ENCODE data around the gene SRPRB. TPM values are rescaled to one million over a fixed set of nuclear protein-coding genes. Genes with fewer than 3 reads are reported as not detected.

The SRPRB gene
- total and polyA plus RNA-seq, 9 of the 15 experiments (the other 6 are each of a cell fraction or from before 2014, with no cell fraction given), result 29.5 to 66.0 (median 41.4) TPM

DNA sequence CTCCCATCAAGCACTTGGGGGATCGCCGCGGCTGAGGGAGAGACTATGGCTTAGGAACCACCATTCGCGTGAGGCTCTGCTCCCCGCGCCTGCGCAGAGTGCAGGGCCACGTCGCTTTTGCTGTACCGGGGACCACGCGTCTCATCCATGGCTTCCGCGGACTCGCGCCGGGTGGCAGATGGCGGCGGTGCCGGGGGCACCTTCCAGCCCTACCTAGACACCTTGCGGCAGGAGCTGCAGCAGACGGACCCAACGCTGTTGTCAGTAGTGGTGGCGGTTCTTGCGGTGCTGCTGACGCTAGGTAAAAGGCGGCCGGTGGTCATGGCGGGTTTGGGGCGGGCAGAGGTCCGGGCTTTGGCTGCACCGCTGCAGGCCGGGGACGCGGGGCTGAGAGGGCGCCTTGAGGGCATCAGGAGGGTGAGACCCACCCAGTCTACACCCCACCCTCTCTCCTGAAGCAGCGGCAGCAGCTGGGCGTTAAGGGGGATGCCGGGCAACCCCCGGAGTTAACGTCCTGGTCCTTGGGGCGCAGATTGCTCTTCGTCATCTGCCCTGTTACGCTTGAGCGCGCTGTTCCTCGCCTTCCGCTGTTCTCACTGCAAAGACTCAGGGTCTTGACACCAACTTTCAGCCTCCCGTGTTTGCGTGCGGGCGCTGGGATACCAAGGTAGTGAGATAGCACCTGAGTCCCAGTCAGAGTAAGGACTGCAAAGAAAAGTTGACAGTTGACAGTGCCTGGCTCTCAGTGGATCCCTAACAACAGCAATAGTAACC, at the start of gene SRPRB (continued):
- TF ChIP-seq SIX5 (IDR thresholded peaks at IDR 0.05; ENCODE audit: borderline replicate concordance in 1 of 2, insufficient read depth in 1 of 2, low read depth in 1 of 2, low read length in 2 of 2), result peak; percentile 63 to 70; a peak in 3 of 4 replicates
- peak; percentile 55; the same call in 1 of the 2 replicates for TF ChIP-seq TAF7 (tag; IDR thresholded peaks at IDR 0.05)
- TF ChIP-seq, protein P1, sequence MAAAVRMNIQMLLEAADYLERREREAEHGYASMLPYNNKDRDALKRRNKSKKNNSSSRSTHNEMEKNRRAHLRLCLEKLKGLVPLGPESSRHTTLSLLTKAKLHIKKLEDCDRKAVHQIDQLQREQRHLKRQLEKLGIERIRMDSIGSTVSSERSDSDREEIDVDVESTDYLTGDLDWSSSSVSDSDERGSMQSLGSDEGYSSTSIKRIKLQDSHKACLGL (CRISPR knock-in tag; IDR thresholded peaks at IDR 0.05; ENCODE audit: borderline replicate concordance, poor library complexity, severe bottlenecking), result peak; percentile 57
- no peak for TF ChIP-seq ZBTB1 (CRISPR knock-in tag; IDR thresholded peaks at IDR 0.05; ENCODE audit: borderline replicate concordance, low read depth)
- TF ChIP-seq POLR2A (conservative IDR thresholded peaks at IDR 0.05), result peak; percentile 92
- peak; percentile 85 for TF ChIP-seq SUPT5H (IDR thresholded peaks at IDR 0.05)
- TF ChIP-seq ETS1 (conservative IDR thresholded peaks at IDR 0.05; ENCODE audit: control insufficient read depth, low read depth, low read length), result peak; percentile 50
- peak in 1 of 2 experiments; percentile 36; a peak in 1 of 4 replicates for TF ChIP-seq TEAD1 (CRISPR knock-in tag; IDR thresholded peaks at IDR 0.05)
- TF ChIP-seq FOXK1 (CRISPR knock-in tag; IDR thresholded peaks at IDR 0.05; ENCODE audit: borderline replicate concordance), result 0 out of 2 replicates have a peak, but pooled peaks have one; percentile 30
- TF ChIP-seq NEUROD1 (IDR thresholded peaks at IDR 0.05; ENCODE audit: borderline replicate concordance, low read depth, low read length, partially characterized antibody), result peak; percentile 7
- peak; percentile 98 for TF ChIP-seq EP400 (IDR thresholded peaks at IDR 0.05)
- no peak for TF ChIP-seq XRCC4 (IDR thresholded peaks at IDR 0.05; ENCODE audit: extremely low read depth, insufficient read depth, insufficient read length)
- TF ChIP-seq, protein P2, sequence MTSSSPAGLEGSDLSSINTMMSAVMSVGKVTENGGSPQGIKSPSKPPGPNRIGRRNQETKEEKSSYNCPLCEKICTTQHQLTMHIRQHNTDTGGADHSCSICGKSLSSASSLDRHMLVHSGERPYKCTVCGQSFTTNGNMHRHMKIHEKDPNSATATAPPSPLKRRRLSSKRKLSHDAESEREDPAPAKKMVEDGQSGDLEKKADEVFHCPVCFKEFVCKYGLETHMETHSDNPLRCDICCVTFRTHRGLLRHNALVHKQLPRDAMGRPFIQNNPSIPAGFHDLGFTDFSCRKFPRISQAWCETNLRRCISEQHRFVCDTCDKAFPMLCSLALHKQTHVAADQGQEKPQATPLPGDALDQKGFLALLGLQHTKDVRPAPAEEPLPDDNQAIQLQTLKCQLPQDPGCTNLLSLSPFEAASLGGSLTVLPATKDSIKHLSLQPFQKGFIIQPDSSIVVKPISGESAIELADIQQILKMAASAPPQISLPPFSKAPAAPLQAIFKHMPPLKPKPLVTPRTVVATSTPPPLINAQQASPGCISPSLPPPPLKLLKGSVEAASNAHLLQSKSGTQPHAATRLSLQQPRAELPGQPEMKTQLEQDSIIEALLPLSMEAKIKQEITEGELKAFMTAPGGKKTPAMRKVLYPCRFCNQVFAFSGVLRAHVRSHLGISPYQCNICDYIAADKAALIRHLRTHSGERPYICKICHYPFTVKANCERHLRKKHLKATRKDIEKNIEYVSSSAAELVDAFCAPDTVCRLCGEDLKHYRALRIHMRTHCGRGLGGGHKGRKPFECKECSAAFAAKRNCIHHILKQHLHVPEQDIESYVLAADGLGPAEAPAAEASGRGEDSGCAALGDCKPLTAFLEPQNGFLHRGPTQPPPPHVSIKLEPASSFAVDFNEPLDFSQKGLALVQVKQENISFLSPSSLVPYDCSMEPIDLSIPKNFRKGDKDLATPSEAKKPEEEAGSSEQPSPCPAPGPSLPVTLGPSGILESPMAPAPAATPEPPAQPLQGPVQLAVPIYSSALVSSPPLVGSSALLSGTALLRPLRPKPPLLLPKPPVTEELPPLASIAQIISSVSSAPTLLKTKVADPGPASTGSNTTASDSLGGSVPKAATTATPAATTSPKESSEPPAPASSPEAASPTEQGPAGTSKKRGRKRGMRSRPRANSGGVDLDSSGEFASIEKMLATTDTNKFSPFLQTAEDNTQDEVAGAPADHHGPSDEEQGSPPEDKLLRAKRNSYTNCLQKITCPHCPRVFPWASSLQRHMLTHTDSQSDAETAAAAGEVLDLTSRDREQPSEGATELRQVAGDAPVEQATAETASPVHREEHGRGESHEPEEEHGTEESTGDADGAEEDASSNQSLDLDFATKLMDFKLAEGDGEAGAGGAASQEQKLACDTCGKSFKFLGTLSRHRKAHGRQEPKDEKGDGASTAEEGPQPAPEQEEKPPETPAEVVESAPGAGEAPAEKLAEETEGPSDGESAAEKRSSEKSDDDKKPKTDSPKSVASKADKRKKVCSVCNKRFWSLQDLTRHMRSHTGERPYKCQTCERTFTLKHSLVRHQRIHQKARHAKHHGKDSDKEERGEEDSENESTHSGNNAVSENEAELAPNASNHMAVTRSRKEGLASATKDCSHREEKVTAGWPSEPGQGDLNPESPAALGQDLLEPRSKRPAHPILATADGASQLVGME (CRISPR knock-in tag; IDR thresholded peaks at IDR 0.05), result no peak
- TF ChIP-seq YY1 (IDR thresholded peaks at IDR 0.05; ENCODE audit: borderline replicate concordance in 1 of 3, control insufficient read depth in 1 of 3, extremely low read depth in 1 of 3, insufficient read depth in 3 of 3, insufficient read length in 1 of 3, insufficient replicate concordance in 2 of 3, low read depth in 1 of 3, low read length in 2 of 3), result peak; percentile 44 to 87 (median 79)
- TF ChIP-seq NR2C2 (CRISPR knock-in tag; IDR thresholded peaks at IDR 0.05), result no peak
- TF ChIP-seq NR2C2 (tag; IDR thresholded peaks at IDR 0.05), result peak; percentile 36; the same call in 1 of the 2 replicates
- TF ChIP-seq POLR2G (IDR thresholded peaks at IDR 0.05; ENCODE audit: low read depth, low read length), result peak; percentile 96
- no peak for TF ChIP-seq HDAC3 (IDR thresholded peaks at IDR 0.05; ENCODE audit: borderline replicate concordance, partially characterized antibody)
